Thyroid gland (tissue), 4 donors: Measurements from ENCODE around the gene C1orf232. TPM values are rescaled to one million over a fixed set of nuclear protein-coding genes. Genes with fewer than 3 reads are reported as not detected.

Experiments used
- DNase-seq, 2 donors: peaks; one replicate each; pipeline ENCODE4 v3.0.0-alpha.2; 2019
- H3K27ac ChIP-seq, 3 donors: fragments of 200-600 bp; sonication (generic); 1 replicate in 2 of 3; 2 replicates in 1 of 3; pipeline ENCODE4 v1.5.1; 2016 to 2019; ENCODE audit warnings: mild to moderate bottlenecking in 1 of 3, moderate library complexity in 1 of 3
- H3K27me3 ChIP-seq: fragments of 200-600 bp; sonication (generic); one replicate; pipeline ENCODE4 v1.5.1; 2019
- H3K36me3 ChIP-seq, 2 donors: fragments of 200-600 bp; sonication (generic); one replicate each; pipeline ENCODE4 v1.5.1; 2016 to 2019
- H3K4me1 ChIP-seq, 2 donors: fragments of 200-600 bp; sonication (generic); one replicate each; pipeline ENCODE4 v1.5.1; 2017 to 2019
- H3K4me3 ChIP-seq, 3 donors: fragments of 200-600 bp; sonication (generic); replicated peaks in 1 of 3; 1 replicate in 2 of 3; 2 replicates in 1 of 3; pipeline ENCODE4 v1.5.1; 2016; ENCODE audit warnings: mild to moderate bottlenecking in 1 of 3
- H3K9me3 ChIP-seq: fragments of 200-600 bp; sonication (generic); one replicate; pipeline ENCODE4 v1.5.1; 2017
- POLR2A ChIP-seq, 2 donors: fragments of 450-650 bp; IDR thresholded peaks; one replicate each; pipeline ENCODE4 v1.6.1; 2017; ENCODE audit warnings: antibody characterized with exemption in 2 of 2, mild to moderate bottlenecking in 2 of 2, moderate library complexity in 1 of 2
- WGBS, 2 donors: methylation state at CpG; one replicate each; pipeline ENCODE4 v1.1.5; 2017; 5-methylcytosine and 5-hydroxymethylcytosine counted together
- intact Hi-C: fragments of 100-400 bp; cut with DNase I; formaldehyde crosslinking; loops from one replicate; pipeline ENCODE4 v1.15.1; 2023
- total RNA-seq, 4 donors: library from RNA; depleted of rRNA; stranded (reverse); fragments of >200 nt; gene quantifications; one replicate each; pipeline ENCODE4 v1.2.3, GENCODE V29; 2016
- TF ChIP-seq, protein P1 (sequence below), 6 experiments: fragments of 200-600 bp in 3 of 6; fragments of 450-650 bp in 3 of 6; sonication (generic) in 3 of 6; IDR thresholded peaks; one replicate each; pipeline ENCODE4 v1.5.1; 2016 to 2019; ENCODE audit warnings: antibody characterized with exemption in 6 of 6, mild to moderate bottlenecking in 2 of 6, inconsistent platforms in 1 of 6, moderate library complexity in 1 of 6

C1orf232 gene
- total RNA-seq, 4 donors from 2014 or later, result not detected

DNA sequence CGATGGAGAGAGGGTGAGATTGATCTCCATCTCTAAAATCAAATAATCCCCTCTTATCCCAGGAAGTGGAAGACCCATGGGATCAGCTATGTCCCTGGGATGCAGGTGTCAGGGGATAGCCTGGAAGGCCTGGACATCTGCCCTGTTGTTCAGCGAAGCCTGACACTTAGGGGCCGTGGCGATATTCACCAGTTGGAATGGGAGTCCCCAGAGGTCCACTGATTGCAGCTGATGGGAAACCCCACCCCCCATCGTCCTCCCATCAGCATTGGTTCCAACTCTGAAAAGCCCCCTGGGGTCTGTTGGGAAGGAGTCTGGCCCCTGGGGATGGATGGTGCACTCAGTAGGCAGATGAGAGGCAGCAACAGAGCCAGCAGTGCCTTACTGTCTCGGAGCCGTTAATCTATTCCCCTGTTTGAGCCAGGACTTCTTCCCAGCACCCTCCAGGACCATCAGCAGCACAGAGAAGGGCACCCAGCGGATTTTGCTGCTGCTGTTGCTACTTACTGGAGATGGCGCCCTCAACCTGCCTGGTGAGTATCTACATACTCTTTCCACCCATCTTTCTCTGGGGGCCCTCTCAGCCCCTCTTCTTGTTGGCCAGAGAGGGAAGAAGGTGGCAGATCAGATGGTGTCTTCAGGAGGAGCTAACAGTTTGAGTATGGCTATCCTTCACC lies 35.0 kb upstream of the C1orf232 start:
- H3K27ac ChIP-seq, result no peak overlapping the region
- 65 to 76% methylated on average over 5 to 9 of the region's 9 CpGs for WGBS, 2 donors
- H3K9me3 ChIP-seq, result no peaks in the 10 kb centered on the region
- no peaks in the 10 kb centered on the region for H3K27me3 ChIP-seq
- DNase-seq, result no peak
- H3K4me1 ChIP-seq, result no peaks in the 10 kb centered on the region
- H3K36me3 ChIP-seq, result no peaks in the 10 kb centered on the region
- intact Hi-C loops, result no loop called here
- no peak for TF ChIP-seq POLR2A (IDR thresholded peaks at IDR 0.05)
- TF ChIP-seq, protein P1, sequence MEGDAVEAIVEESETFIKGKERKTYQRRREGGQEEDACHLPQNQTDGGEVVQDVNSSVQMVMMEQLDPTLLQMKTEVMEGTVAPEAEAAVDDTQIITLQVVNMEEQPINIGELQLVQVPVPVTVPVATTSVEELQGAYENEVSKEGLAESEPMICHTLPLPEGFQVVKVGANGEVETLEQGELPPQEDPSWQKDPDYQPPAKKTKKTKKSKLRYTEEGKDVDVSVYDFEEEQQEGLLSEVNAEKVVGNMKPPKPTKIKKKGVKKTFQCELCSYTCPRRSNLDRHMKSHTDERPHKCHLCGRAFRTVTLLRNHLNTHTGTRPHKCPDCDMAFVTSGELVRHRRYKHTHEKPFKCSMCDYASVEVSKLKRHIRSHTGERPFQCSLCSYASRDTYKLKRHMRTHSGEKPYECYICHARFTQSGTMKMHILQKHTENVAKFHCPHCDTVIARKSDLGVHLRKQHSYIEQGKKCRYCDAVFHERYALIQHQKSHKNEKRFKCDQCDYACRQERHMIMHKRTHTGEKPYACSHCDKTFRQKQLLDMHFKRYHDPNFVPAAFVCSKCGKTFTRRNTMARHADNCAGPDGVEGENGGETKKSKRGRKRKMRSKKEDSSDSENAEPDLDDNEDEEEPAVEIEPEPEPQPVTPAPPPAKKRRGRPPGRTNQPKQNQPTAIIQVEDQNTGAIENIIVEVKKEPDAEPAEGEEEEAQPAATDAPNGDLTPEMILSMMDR (IDR thresholded peaks at IDR 0.05), result no peak
- no peak overlapping the region for H3K4me3 ChIP-seq

DNA sequence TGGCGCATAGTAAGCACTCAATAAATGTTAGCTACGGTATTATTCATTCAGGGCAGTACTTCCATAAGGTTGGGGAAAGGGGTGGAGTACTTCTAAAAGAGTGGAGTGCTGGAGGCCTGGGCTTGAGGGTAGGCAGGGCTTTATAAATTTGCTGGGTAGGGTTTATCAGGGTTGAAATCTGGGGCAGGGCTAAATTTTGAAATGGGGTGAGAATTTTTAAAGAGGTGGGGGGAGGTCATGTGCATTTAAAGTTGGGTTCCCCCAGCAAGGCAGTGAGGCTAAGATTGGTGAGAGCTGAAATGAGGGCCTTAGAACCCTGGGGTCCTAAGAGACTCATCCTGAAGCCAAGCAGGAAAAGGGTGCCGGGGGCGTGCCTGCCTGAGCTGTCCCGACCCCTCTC lies 31.6 kb upstream of the C1orf232 start:
- DNase-seq, result no peak
- 81 to 95% methylated on average over 4 to 5 of the region's 5 CpGs for WGBS, 2 donors
- Histone ChIP-seq H3K4me3 (no peak overlapping the region), H3K27ac (no peak overlapping the region), H3K27me3 (no peaks in the 10 kb centered on the region), H3K36me3 (no peaks in the 10 kb centered on the region), H3K9me3 (no peaks in the 10 kb centered on the region), H3K4me1 (no peaks in the 10 kb centered on the region)
- intact Hi-C loops, result no loop called here
- no peak for TF ChIP-seq POLR2A (IDR thresholded peaks at IDR 0.05)
- TF ChIP-seq, protein P1 (IDR thresholded peaks at IDR 0.05), result no peak

DNA sequence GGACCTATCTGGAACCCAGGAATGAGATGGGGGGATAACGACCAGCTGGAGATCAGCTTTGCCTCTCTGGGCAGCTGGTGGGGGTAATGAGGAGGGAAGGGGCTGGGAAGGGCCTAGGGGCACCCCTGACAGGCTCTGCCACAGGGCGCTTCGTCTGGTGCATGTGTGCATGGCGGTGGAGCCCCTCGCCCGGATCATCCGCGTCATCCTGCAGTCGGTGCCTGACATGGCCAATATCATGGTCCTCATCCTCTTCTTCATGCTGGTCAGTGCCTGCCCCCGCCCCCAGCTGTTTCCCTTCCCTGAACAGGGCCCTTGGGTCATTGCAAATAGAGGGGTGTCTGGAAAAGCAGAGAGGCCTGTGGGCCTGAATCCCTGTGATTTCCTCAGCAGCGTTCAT lies 29.1 kb upstream of the C1orf232 start:
- TF ChIP-seq POLR2A (IDR thresholded peaks at IDR 0.05), result no peak
- TF ChIP-seq, protein P1 (IDR thresholded peaks at IDR 0.05), result no peak
- WGBS, 2 donors, result 74 to 84% methylated on average over 7 to 11 of the region's 11 CpGs

DNA sequence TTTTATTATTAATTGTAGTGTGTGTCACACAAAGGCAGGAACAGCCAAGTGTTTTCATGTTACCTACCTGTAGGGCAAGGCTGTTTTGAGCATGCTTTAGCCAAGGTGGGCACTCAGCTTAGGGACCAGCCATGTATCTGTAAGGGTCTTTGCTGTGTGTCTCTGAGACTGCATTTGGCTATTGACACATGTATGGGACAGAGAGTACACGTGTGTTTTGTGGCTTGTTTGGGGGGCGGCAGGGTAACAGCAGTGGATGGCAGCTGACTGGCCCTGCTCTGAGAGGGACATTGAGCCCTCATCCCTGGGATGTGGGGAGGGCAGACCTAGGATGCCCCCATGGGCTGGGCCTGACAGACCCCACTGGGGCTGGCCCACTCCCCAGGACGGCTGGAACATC lies 28.5 kb upstream of the C1orf232 start:
- DNase-seq, result no peak
- intact Hi-C loops, result no loop called here

More for the DNA sequence above, 29.1 kb upstream of the C1orf232 start:
- intact Hi-C loops, result no loop called here
- Histone ChIP-seq H3K4me1 (no peaks in the 10 kb centered on the region), H3K4me3 (no peak overlapping the region), H3K9me3 (no peaks in the 10 kb centered on the region), H3K27me3 (no peaks in the 10 kb centered on the region), H3K36me3 (no peaks in the 10 kb centered on the region), H3K27ac (no peak overlapping the region)
- no peak for DNase-seq

GRCh38 chr1:26195805-26196204 lies 27.0 kb upstream of the C1orf232 start:
- H3K9me3 ChIP-seq, result no peaks in the 10 kb centered on the region
- no peak for DNase-seq
- intact Hi-C loops, result no loop called here
- H3K4me1 ChIP-seq, result no peaks in the 10 kb centered on the region
- H3K4me3 ChIP-seq, result no peak overlapping the region
- WGBS, 2 donors, result 91 to 92% methylated on average over 3 of the region's 3 CpGs
- H3K27ac ChIP-seq, result no peak overlapping the region
- no peaks in the 10 kb centered on the region for H3K27me3 ChIP-seq
- no peaks in the 10 kb centered on the region for H3K36me3 ChIP-seq
- TF ChIP-seq, protein P1 (IDR thresholded peaks at IDR 0.05), result no peak
- no peak for TF ChIP-seq POLR2A (IDR thresholded peaks at IDR 0.05)

More for the DNA sequence above, 28.5 kb upstream of the C1orf232 start:
- Histone ChIP-seq H3K4me3 (no peak overlapping the region), H3K36me3 (no peaks in the 10 kb centered on the region), H3K4me1 (no peaks in the 10 kb centered on the region), H3K27me3 (no peaks in the 10 kb centered on the region), H3K9me3 (no peaks in the 10 kb centered on the region), H3K27ac (no peak overlapping the region)
- 90 to 92% methylated on average over 3 of the region's 3 CpGs for WGBS, 2 donors
- TF ChIP-seq POLR2A (IDR thresholded peaks at IDR 0.05), result no peak
- TF ChIP-seq, protein P1 (IDR thresholded peaks at IDR 0.05), result no peak
